GM18907 (cell line): ENCODE measurements around the gene CRACR2B.

Experiments
- ATAC-seq: cut with Tn5 transposase; IDR thresholded peaks from one replicate; pipeline ENCODE4 v1.9.1; 2021; ENCODE audit warnings: mild to moderate bottlenecking, moderate library complexity; ENCODE audit not compliant: unreplicated experiment

CRACR2B gene

DNA sequence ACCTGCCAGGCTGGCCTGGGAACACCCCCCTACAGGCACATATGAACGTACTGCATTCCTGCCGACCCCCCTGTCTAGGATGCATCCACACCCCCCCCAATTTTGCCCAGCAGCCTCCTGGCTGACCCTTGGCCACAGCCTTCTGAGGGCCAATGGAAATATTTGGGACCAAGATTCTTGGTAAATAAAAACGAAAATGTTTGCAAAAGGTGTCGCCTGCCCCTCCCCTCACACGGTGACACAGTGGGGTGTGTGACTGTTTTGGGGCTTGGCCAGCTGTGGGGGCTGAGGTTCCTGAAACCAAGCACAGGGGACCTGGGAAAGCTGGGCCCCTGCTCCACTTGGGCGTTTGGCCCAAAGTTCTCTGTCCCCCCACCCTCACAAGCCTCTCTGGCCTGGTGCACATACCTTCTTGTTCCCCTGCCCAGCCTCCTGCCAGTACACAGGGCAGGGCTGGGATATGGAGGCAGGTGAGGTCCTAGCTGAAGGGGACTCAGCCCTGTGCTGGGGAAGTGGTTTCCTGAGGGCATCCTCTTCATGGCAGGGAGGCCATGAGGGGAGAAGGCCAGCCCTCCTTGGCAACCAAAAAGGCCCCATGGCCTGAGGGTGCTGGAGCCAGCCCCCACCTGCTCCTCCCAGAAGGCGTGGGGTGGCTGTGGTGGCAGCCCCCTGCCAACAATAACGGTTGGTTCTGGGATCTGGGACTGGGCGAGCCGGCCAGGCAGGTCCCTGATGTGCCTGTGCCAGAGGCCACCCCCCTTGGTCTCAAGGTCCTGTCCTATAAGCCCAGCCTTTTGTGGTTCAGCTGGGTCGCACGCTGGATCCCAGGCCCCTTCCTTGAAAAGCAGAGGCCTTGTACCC lies 2.1 kb upstream of the CRACR2B start:
- no peak for ATAC-seq

DNA sequence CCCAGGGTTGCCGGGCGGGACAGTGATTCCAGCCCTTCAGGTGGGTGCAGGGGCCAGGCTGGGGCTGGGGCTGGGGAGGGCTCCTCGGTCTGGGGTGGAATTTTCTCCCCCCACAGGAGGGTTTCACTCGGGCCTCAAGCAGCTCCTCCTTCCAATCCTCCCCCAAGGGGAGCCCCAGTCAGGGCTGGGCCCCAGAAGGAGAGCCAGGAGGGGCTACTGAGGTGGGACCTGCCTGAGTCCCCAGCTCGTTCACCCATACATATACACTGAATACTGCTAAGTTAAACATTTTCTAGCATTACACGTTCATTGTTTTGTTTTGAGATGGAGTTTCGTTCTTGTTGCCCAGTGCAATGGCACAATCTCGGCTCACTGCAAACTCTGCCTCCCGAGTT lies 1.5 kb upstream of the CRACR2B start:
- no peak for ATAC-seq

- ATAC-seq, result peak; percentile 13
Measured at GRCh38 chr11:826836-827145, 928 bp upstream of the CRACR2B start.

DNA sequence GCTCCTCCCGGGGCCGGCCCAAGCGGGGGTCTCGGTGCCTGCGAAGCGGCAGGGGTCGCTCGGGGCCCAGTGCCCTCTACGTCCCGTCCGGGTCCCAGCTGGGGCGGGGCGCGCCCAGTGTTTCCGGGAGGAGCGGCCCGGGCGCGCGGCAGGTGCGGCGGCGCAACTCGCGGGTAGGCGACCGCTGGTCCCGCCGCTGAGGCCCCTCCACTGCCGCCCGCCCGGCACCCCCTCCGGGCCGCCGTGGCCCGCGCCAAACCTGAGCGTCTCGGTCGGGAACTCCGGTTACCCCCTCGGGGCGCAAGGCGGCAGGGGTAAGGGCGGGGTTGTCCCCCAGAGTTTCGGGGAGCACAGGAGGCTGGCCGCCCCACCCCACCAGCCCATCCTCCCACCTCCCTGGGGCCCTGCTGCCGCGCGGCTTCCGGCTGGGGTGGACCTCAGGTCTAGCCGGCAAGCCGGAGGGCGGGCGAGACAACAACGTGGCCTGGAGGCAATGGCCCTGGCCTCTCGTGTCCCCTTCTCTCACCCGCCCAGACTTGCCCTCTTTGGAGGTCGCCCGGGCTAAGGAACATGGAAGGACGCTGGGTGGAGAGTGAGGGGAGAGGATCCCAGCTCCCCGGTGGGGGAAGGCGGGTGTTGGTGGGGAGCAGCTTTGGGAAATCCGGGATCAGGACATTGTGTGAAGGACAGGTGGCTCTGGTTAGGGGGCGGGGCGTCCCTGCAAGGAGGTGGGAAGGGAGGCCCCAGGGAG lies 398 bp upstream of the CRACR2B start:
- ATAC-seq, result peak; percentile 48

GRCh38 chr11:828506-829175 lies 922 bp downstream of the CRACR2B start:
- ATAC-seq, result no peak

DNA sequence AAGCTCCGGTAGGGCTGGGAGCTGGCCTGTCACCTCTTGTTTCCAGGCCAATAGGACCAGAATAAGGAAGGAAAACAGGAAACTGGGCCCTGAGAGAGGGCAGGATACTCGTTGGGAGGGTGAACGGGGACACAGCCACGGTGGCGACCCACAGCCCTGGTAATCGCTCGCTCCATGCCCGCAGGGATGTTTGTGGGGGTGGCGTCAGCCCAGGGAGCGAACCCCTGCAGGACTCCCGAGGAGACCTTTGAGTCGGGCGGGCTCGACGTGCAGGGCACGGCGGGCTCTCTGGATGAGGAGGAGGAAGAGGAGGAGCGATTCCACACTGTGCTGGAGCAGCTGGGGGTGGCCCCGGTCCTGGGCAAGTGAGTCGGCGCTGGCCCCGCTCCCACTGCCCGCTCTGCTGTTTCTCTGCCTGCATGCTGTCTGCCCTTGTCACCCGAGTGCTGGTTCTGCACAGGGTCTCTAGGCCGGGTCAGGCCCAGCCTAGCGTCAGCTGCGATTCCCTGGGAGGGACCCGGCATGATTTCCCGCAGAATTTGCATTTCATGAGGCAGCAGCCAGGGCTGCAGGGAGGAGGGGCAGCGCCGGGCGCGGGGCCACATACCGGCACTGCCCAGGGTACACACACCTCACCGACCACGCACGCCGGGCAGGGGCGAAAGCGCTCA lies 1.6 kb downstream of the CRACR2B start:
- ATAC-seq, result no peak

DNA sequence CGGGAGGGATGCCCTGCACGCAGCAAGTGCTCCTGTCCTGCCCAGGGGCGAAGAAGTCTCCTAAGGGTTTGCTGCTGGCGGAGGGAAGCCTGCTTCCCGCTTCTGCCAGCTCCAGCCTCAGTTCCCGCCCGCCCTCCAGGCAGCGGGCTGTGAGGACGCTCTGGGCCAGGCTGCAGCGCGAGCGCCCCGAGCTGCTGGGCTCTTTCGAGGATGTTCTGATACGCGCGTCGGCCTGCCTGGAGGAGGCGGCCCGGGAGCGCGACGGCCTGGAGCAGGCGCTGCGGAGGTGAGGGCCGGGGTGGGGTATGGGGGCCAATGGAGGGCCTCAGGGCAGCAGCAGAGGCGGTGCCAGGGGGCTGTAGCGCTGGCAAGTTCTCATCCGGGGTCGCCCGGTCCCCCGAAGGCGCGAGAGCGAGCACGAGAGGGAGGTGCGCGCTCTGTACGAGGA lies 2.2 kb downstream of the CRACR2B start:
- no peak for ATAC-seq

DNA sequence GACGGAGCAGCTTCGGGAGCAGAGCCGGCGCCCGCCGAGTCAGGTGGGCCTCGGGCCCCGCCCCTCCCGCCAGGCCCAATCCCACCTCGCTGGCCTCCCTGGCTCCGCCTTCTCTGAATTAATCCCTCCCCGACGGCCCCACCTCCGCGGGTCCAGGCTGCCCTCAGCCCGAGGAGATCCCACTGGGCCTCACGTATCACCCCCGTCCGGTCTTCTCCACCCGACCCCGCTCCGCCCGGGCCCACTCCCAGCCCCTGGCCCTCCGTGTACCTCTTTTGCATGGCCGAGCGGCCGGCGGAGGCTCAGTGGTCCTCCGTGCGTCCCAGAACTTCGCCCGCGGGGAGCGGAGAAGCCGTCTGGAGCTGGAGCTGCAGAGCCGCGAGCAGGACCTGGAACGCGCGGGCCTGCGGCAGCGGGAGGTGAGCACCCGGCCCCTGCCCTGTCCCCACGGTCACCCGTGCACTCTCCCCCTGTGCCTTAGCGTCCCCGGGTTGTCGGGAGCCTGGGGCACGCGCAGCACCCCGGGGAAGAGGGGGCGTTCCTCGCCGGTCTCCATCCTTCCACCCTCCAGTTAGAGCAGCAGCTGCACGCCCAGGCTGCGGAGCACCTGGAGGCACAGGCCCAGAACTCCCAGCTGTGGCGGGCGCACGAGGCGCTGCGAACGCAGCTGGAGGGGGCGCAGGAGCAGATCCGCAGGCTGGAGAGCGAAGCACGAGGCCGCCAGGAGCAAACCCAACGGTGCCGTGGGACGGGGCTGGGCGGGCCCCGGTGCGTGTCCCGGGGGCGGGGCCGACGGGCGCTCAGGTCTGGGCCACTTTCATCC lies 2.8 kb downstream of the CRACR2B start:
- no peak for ATAC-seq

GRCh38 chr11:831118-831864 lies 3.6 kb downstream of the CRACR2B start:
- ATAC-seq, result no peak

DNA sequence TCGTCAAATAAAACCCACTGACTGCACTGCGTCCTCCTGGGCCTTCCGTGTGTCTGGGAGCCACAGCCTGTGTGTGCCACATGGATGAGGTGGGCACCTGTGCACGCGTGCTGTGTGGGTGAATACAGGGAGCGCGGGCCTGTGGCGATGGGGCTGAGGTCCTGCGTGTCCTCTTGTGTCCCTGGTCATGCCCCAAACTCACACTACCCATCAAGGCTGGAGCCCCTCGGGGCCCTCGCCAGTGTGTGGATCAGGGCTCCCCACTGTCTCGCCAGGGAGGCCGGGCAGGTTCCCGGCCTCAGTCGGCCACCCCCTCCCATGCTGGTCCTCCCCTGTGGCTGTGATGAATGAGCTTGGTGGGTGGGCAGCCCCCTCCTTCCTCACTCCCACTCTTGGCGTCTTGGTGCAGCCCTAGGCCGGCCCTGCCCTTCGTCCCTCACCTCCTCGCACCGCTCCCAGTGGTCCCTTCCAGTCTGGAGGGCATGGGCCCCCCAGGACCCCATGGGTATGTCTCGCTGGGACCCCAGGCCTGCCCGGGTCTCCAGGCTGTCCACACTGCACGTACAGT lies 4.3 kb downstream of the CRACR2B start:
- no peak for ATAC-seq

DNA sequence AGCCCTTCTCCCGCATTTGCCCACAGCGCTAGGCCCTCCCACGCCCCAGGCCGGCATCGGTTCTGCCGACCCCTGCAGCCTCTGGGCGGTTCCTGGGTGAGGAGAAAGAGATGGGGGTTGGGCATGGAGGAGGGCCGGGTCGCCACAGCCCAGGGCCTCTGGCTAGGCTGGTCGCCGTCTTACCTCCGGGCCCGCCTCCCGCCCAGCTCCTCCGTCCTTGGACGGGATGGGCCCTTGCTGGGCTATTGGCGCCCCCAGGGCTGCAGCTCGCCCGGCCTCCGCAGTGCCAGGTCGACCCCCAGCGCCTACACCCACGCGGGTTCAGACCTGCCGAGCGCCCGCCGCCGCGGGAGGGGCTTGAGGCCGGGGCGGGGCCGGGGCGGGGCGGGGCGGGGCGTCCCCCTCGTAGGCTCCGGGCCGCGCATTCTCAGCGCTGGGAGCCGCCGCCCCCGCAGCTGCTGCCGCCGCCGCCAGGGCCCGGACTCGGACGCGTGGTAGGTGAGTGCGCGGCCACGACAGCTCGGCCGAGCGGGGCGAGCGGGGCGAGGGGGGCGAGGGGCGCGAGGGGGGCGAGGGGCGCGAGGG lies 4.9 kb downstream of the CRACR2B start, which contains the start of gene CD151:
TSS of gene CD151 (plus strand) at position 424 of the 585 bp plus-strand sequence. CDS start 3,118 bp downstream, outside the sequence.
- ATAC-seq, result peak; percentile 34

DNA sequence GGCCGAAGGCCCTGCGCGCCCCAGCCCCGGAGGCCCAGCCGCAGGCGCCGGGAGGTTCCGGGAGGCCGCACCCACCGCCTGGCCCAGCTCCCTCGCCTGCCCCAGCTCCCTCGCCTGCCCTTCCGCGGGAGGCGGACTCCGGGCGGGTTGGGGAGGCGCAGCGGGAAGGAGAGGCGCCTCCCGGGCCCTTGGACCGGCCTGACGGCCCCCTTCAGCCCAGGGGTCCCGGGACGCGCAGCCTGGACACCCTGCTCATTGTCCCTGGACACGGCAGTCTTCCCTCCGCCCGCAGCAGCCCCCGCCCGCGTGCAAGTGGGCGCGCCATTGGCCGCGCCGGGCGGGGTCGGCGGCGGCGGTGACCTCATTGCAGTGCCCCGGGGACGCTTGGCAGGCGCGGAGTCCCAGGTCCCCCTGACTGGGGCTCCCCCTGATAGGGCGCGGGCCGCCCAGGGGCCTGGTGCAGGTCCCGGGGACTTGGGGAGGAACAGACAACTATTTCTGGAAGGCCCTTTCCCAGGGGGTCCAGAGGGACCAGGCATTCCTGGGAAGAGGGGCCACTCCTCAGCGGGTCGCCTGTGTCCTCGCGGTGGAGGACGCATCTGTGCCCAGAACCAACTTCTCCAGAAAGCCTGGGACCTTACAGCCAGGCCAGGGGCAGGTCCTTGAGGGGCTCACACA lies 5.5 kb downstream of the CRACR2B start:
- peak; percentile 10 for ATAC-seq

DNA sequence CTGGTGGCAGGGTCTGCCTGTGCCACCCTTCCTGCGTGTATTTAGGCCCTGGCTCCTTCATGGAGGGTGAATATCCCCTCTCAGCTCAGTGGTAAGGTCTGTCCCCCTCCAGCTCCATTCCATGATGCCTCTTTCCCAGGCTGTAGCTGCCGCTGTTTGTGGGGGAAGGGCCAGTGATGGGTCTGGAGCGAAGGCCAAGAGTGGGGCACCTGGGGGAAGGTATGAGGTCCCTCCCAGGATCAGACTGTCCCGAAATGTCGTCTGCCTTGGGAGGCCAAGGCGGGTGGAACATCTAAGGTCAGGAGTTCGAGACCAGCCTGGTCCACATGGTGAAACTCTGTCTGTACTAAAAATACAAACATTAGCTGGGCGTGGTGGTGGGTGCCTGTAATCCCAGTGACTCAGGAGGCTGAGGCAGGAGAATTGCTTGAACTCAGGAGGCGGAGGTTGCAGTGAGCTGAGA lies 6.2 kb downstream of the CRACR2B start:
- ATAC-seq, result no peak

DNA sequence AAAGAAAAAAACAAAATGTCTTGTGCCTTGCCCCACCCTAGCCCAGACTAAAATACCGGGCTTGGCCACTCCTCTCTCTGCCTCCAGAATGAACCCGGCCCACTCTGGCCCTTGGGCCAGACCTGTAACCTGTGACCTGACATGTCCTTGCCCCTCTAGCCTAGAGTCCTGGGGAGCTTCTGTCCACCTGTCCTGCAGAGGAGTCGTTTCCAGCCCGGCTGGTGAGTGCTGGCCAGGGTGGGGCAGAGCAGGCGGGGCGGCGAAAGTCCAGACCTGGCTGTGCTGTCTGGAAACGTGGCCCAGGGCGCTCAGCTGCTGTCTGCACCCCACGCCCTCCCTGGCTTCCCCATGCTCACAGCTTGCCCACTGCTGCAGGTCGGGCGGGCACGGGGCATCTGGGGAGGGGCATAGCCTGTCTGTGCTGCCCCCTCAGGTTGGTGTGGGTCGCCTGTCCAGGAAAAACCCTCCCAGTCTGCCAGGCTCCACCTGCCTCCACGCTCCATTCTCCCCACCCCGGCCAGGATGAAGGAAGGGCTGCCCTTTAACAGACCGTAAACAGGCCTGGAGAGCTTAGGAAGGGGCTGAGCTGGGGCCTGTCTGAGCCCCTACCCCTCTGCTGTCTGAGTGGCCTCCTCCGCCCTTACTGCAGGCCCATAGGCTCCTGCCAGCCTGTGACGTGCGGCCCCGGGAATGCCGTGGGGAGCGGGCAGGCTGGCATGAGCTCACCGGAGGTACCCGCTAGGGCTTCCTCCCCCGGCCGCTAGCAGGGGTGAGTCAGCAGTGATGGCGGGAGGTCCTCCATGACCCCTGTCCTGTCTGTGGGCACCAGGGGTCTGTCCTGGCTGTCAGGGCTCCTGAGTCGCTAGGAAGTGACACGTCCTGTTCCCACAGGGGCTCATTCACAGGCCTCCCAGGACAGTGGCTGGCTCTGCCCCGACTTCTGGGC lies 6.9 kb downstream of the CRACR2B start:
- no peak for ATAC-seq

GRCh38 chr11:836274-836673 lies 8.6 kb downstream of the CRACR2B start:
- no peak for ATAC-seq

- ATAC-seq, result no peak
Measured at GRCh38 chr11:836700-837099, 9.0 kb downstream of the CRACR2B start.
